Activated naive CD4-positive, alpha-beta T cell treated with anti-CD3 and anti-CD28 coated beads, Interleukin-2, amount 10 ng/mL, durations not matched to agents 7 days and 5 days (primary cell): ENCODE results near the gene ZNF513.
"Not testable (repeated sequence)": the region's sequence is repeated elsewhere in the genome, so short reads cannot be mapped to it uniquely, and the experiment has no call there.

Experiments used
- CTCF ChIA-PET: fragments of 350-600 bp; sonication (Branson Sonifier 250); formaldehyde crosslinking; loops from one replicate; lab custom pipeline; 2021; ENCODE audit warnings: antibody characterized with exemption; lab: Charles Lee
- DNase-seq: peaks from one replicate; pipeline ENCODE4 v3.0.0-alpha.2; 2020
- H3K27ac Mint-ChIP-seq: one replicate; pipeline ENCODE4 v1.8.0; 2021; ENCODE audit warnings: mild to moderate bottlenecking, moderate library complexity, mixed read lengths
- H3K27me3 Mint-ChIP-seq: one replicate; pipeline ENCODE4 v1.8.0; 2021; ENCODE audit warnings: mild to moderate bottlenecking, mixed read lengths
- H3K36me3 Mint-ChIP-seq: one replicate; pipeline ENCODE4 v1.8.0; 2021; ENCODE audit warnings: mixed read lengths
- H3K4me1 Mint-ChIP-seq: one replicate; pipeline ENCODE4 v1.8.0; 2021; ENCODE audit warnings: mixed read lengths
- H3K4me3 Mint-ChIP-seq: one replicate; pipeline ENCODE4 v1.8.0; 2021; ENCODE audit warnings: mild to moderate bottlenecking, moderate library complexity, mixed read lengths
- H3K9me3 Mint-ChIP-seq: one replicate; pipeline ENCODE4 v1.8.0; 2021; ENCODE audit warnings: mixed read lengths

Gene ZNF513

DNA sequence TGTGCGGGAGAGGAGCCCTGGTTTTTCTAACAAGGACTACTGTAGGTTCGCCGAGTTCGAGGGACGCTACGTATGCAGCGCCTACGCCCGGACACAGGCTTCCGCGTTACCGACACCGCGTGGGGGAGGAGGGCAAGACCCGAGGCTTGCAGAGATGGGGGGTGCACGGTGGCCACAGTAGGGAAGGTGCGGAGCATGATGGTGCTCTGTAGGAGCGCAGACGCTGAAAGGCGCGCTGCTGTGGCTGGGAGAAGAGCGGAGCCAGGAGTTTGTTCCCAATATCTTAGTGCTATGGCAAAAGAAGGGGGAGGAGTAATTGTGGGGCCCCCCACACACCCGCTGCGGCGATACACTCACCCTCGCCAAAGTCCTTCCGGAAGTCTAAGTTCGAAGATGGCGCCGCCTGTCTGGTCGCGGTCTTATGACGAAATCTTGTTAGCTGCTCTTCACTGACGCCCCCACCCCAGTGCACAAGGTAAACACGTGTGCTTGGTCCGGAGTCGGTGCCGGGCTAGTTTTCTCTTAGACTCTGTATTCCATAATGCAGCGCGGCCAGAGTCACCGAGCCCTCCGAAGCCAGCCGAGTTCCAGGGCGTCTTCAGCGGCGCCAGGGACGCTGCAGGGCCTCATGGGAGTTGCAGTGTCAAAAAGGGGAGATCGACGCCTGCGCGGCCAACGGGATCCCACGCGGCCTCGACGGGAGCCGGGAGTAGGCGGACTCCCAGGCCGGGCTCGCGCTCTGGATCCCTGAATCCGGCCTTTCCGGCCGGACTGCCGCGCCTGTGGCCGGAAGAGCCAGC is 24.0 kb downstream of the ZNF513 start, which contains the start of gene GTF3C2:
TSS of gene GTF3C2 (minus strand) at position 383 of the 800 bp plus-strand sequence. CDS start 13,210 bp downstream, outside the sequence.
- peak; percentile 96 for DNase-seq
- Mint-ChIP-seq H3K27ac (peak within 1 kb of the TSS; percentile 97), H3K27me3 (peaks cover 5% of the 10 kb centered on the region), H3K36me3 (peaks cover 13% of the 10 kb centered on the region), H3K4me1 (peaks cover 57% of the 10 kb centered on the region), H3K9me3 (no peaks in the 10 kb centered on the region), H3K4me3 (peak within 1 kb of the TSS; percentile 95)
- CTCF ChIA-PET, result interaction anchor here (1.0 kb wide), 1 partner anchor 10 kb away, joined by 3 read pairs; no protein-coding TSS in a partner anchor

DNA sequence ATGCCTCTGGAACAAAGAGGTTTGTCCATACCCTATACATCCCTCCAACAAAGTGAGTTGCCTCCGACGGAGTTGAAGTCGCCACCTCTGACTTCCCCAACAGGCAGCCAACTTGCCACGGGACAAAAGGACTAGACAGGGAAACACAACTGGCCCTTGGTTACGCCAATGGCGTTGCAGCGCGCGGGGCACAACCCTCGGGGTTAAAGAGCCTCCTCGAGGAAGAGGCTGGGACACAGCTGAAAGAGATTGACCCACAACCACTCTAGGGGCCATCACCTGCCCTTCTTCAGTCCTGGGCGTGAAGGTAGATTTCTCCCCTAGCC is 24.5 kb downstream of the ZNF513 start:
- no peaks in the 10 kb centered on the region for H3K9me3 Mint-ChIP-seq
- peaks cover 60% of the 10 kb centered on the region for H3K4me1 Mint-ChIP-seq
- peaks cover 5% of the 10 kb centered on the region for H3K27me3 Mint-ChIP-seq
- H3K4me3 Mint-ChIP-seq, result peak overlapping the region; percentile 95
- no peak for DNase-seq
- CTCF ChIA-PET, result no interaction called here
- H3K27ac Mint-ChIP-seq, result peak overlapping the region; percentile 97
- peaks cover 12% of the 10 kb centered on the region for H3K36me3 Mint-ChIP-seq

DNA sequence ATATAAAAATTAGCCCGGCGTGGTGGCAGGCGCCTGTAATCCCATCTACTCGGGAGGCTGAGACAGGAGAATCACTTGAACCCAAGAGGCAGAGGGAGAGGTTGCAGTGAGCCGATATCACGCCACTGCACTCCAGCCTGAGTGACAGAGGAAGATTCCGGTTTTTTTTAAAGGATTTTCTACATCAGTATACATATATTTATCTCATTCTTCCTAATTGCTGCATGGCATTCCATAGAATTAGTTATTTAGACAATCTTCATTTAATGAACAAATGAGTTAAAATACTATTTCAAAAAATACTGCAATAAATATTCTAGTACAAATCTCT is 26.0 kb downstream of the ZNF513 start:
- Mint-ChIP-seq H3K27ac (no peak overlapping the region), H3K4me3 (peak overlapping the region; percentile 95), H3K36me3 (peaks cover 17% of the 10 kb centered on the region), H3K27me3 (peaks cover 5% of the 10 kb centered on the region), H3K9me3 (no peaks in the 10 kb centered on the region), H3K4me1 (peaks cover 60% of the 10 kb centered on the region)
- DNase-seq, result no peak
- CTCF ChIA-PET, result interaction anchor here (0.5 kb wide), 1 partner anchor 326 kb away, joined by 3 read pairs; no protein-coding TSS in a partner anchor

DNA sequence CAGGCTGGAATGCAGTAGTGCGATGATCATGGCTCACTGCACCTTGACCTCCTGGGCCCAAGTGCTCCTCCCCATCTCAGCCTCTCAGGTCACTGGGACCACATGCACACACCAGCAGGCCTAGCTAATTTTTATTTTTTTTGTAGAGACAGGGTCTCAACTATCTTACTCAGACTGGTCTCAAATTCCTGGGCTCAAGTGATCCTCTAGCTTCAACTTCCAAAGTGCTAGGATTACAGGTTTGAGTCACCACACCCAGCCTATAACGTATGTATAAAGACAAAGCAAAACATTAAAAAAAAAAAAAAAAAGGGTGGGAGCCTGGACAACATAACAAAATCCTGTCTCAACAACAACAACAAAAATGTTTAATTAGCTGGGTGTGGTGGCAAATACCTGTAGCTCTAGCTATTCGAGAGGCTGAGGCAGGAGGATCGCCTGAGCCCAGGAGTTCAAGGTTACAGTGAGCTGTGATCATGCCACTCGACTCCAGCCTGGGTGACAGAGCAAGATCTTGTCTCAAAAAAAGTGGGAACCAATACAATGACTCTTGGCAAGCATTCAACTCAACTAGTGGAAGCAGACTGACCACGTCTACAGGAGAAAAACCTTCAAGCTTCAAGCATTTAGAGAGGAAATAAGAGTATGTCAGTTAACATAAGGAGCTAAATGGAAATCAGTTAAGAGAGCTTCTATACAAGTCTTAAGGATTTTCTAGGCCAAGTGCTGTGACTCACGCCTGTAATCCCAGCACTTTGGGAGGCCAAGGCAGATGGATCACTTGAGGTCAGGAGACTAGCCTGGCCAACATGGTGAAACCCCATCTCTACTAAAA is 26.6 kb downstream of the ZNF513 start:
- peaks cover 60% of the 10 kb centered on the region for H3K4me1 Mint-ChIP-seq
- peaks cover 18% of the 10 kb centered on the region for H3K36me3 Mint-ChIP-seq
- no peak for DNase-seq
- no peaks in the 10 kb centered on the region for H3K9me3 Mint-ChIP-seq
- CTCF ChIA-PET, result interaction anchor here (0.5 to 1.6 kb wide), 3 partner anchors 15 to 327 kb away, joined by 3 to 5 read pairs (median 4); no protein-coding TSS in a partner anchor
- peaks cover 5% of the 10 kb centered on the region for H3K27me3 Mint-ChIP-seq
- H3K4me3 Mint-ChIP-seq, result peak overlapping the region; percentile 40
- peak overlapping the region; percentile 45 for H3K27ac Mint-ChIP-seq

DNA sequence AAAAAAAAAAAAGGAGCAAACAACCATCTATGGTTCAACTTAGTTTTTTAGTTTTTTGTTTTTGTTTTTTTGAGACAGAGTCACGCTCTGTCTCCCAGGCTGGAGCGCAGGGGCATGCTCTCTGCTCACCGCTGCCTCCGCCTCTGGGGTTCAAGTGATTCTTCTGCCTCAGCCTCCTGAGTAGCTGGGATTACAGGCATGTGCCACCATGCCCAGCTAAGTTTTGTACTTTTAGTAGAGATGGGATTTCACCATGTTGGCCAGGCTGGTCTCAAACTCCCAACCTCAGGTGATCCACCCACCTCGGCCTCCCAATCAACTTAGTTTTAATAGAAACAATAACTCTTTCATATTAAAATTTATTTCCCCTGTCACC is 27.2 kb downstream of the ZNF513 start:
- H3K9me3 Mint-ChIP-seq, DNase-seq, H3K27ac Mint-ChIP-seq, H3K27me3 Mint-ChIP-seq, H3K4me3 Mint-ChIP-seq: not testable (repeated sequence)
- Mint-ChIP-seq H3K36me3 (peaks cover 17% of the 10 kb centered on the region), H3K4me1 (peaks cover 56% of the 10 kb centered on the region)
- CTCF ChIA-PET, result interaction anchor here (0.8 to 1.6 kb wide), 2 partner anchors 16 to 51 kb away, joined by 4 to 5 read pairs; no protein-coding TSS in a partner anchor

DNA sequence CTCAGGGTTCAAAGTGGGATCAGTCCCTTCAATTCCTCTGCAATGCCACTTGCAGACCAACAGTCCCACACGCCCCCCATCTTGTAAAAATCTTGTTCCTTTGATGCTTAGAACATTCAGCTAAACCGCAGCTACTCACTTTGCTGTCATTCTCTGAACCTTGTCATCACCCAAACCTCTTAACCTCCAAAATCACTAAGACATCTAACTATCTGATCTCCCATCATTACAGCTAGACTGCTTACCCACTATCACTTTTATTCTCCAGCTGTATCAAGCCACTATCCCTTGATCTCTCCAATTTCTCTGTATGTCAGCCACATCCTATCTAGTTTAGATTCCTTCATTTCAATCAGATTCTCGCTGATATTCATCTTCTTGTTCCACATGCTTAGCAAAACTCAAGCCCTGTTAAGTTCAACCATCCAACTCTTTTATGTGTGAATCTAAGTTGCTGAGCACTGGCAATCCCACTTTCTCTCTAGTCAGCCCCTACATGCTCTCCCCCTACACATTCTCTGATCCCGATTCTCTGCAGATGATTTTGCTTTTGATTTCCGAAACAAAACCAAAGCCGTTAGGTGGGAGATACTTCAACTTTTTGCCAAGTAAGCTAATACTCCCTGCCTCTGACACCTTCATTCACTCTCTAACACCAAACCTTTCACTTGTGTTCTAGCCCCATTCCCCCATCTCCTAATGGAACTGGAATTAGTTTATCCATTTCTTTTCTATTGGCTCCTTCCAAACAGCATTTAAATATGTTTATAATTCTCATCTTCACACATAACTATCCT is 28.5 kb downstream of the ZNF513 start:
- Mint-ChIP-seq H3K27me3 (peaks cover 5% of the 10 kb centered on the region), H3K4me3 (no peak overlapping the region), H3K4me1 (peaks cover 45% of the 10 kb centered on the region), H3K9me3 (no peaks in the 10 kb centered on the region), H3K27ac (peak overlapping the region; percentile 1), H3K36me3 (peaks cover 25% of the 10 kb centered on the region)
- DNase-seq, result no peak
- CTCF ChIA-PET, result interaction anchor here (1.2 to 1.6 kb wide), 3 partner anchors 32 to 330 kb away, joined by 3 to 5 read pairs (median 4); no protein-coding TSS in a partner anchor

DNA sequence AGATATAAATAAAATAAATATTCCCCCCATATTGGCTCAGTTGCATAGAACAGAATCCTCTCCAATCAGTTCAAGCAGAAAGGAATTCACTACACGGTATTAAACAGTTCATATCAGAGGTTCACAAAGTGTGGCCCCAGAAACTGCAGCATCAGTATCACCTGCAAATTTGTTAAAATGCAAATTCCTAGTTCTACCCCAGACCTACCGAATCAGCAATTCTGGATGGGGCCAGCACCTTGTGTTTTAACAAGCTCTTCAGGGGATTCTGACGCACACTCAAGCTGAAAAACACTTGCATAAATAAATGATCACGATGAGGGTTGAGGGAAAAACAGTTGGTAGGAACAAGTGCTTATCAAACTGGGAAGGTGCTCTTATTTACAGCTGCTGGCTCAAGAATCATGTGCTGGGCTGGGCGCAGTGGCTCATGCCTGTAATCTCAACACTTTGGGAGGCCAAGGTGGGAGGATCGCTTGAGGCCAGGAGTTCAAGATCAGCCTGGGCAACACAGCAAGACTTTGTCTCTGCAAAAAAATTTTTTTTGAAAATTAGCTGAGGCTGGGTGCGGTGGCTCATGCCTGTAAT is 30.3 kb downstream of the ZNF513 start:
- Mint-ChIP-seq H3K4me1 (peaks cover 33% of the 10 kb centered on the region), H3K36me3 (peaks cover 21% of the 10 kb centered on the region), H3K4me3 (no peak overlapping the region), H3K9me3 (no peaks in the 10 kb centered on the region), H3K27ac (no peak overlapping the region), H3K27me3 (no peaks in the 10 kb centered on the region)
- no peak for DNase-seq
- CTCF ChIA-PET, result interaction anchor here (0.9 to 1.6 kb wide), 3 partner anchors 81 to 333 kb away, joined by 3 to 4 read pairs (median 3); partner anchors contain the start of genes CCDC121 and GPN1

DNA sequence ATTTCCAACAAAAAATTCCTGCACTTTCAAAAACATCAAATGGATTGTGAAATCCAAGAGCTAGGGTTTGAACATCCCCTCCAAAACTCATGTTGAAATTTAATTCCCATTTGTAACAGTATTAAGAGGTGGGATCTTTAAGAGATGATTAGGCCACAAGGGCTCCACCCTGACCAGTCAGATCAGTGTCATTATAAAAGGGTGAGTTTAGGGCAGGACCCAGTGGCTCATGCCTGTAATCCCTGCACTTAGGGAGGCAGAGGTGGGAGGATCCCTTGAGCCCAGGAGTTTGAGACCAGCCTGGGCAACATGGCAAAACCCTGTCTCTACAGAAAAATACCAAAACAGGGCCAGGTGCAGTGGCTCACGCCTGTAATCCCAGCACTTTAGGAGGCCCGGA is 32.9 kb downstream of the ZNF513 start:
- Mint-ChIP-seq H3K4me1 (peaks cover 14% of the 10 kb centered on the region), H3K36me3 (peaks cover 22% of the 10 kb centered on the region), H3K27me3 (no peaks in the 10 kb centered on the region), H3K9me3 (no peaks in the 10 kb centered on the region), H3K27ac (no peak overlapping the region), H3K4me3 (no peak overlapping the region)
- CTCF ChIA-PET, result interaction anchor here (1.1 kb wide), 2 partner anchors 22 to 85 kb away, joined by 3 read pairs; partner anchors contain the start of gene SLC30A3
- no peak for DNase-seq

DNA sequence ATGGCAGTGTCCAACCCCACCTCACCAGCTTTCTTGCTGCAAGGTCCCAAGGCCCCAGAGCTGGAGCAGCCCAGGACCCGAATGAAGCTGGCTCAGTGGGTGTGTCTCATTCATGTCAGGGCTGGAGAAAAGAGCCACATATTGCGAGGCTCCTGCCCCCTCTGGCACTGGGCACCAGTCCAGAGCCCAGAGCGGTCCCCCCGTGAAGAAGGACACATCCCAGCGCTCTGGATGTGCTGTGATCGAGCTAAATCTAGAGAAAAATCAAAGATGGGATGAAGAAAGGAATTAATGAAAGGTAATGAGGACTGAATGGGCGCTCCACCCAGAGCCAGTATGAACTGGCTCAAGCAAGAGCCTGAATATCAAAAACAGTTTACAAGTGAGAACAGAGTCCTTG is 44.4 kb downstream of the ZNF513 start:
- no peak overlapping the region for H3K27ac Mint-ChIP-seq
- no peak for DNase-seq
- CTCF ChIA-PET, result no interaction called here
- H3K27me3 Mint-ChIP-seq, result no peaks in the 10 kb centered on the region
- no peaks in the 10 kb centered on the region for H3K9me3 Mint-ChIP-seq
- H3K36me3 Mint-ChIP-seq, result peaks cover 37% of the 10 kb centered on the region
- no peaks in the 10 kb centered on the region for H3K4me1 Mint-ChIP-seq
- no peak overlapping the region for H3K4me3 Mint-ChIP-seq

DNA sequence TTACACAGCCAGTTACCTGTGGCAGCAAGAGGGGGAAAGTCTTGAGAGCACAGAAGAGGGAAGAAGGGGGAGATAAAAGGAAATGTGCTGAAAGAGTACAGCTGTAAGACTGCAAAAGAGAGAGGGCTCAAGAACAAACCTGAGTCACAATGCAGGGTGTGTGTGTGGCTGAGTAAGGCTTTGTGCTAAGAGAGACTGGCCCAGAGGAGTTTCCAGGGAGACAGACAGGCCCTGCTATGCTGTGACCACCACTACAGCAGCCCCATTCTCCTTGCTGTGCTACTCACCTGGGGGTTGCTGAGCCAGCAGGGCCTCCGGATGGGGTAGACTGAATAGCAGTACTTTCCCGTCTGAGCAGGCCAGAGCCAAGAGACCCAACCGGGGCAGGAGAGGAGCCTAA is 45.2 kb downstream of the ZNF513 start:
- Mint-ChIP-seq H3K4me1 (no peaks in the 10 kb centered on the region), H3K27me3 (no peaks in the 10 kb centered on the region), H3K4me3 (no peak overlapping the region), H3K27ac (no peak overlapping the region), H3K9me3 (no peaks in the 10 kb centered on the region), H3K36me3 (peaks cover 38% of the 10 kb centered on the region)
- DNase-seq, result no peak
- CTCF ChIA-PET, result interaction anchor here (1.2 kb wide), 1 partner anchor 32 kb away, joined by 4 read pairs; no protein-coding TSS in a partner anchor
